Globus pallidus (tissue), 1 donor: ENCODE measurements around the gene JMJD7.

Source experiments
- DNase-seq: peaks from one replicate; pipeline ENCODE4 v3.0.0-alpha.2; 2015; ENCODE audit warnings: low spot score

JMJD7 gene

DNA sequence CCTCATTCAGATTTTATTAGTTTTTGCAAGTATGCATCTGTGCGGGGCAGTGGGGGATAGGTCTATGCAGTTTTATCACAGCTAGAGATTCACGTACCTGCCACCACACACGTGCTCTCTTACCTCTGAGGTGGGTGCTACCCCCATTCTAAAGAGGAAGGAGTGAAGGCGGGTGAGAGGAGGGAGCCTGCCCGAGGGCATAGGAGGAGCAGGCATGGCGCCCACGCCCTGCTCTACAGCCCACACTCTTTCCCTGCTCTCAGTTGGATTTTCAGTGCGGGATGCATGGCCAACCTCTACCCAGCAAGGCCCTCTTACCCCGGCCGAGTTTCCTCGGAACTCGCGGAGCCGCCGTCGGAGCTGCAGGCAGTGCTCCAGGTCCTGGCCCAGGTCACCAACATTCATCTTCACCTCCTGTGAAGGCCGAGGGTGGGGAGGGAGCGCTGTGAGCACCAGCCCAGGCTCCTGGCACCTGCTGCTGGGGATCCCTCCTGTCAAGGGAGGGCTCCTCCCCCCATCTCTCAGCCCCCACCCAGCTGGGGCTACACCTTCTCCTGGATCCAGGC is 37.7 kb downstream of the JMJD7 start:
- DNase-seq, result no peak

DNA sequence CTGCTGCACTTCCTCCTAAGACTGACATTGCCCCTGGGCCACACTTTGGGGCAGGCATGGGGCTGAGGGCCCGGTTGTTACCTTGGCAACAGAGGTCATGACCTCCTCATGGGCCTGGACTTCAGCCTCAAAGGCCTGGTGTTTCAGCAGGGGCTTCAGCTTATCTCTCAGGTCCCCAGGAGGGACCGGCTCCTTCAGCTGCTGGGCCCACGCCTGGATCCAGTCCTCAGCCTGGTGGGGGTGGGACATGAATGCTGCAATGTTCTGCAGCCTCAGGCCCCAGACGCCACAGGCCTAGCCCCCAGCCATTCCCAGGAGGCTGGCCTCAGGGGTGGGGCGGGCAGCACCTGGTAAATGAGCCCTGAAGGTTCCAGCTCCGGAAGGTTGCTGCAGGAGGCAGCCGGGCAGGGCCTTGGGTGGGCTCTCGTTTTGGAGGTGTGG is 38.4 kb downstream of the JMJD7 start:
- DNase-seq, result no peak

DNA sequence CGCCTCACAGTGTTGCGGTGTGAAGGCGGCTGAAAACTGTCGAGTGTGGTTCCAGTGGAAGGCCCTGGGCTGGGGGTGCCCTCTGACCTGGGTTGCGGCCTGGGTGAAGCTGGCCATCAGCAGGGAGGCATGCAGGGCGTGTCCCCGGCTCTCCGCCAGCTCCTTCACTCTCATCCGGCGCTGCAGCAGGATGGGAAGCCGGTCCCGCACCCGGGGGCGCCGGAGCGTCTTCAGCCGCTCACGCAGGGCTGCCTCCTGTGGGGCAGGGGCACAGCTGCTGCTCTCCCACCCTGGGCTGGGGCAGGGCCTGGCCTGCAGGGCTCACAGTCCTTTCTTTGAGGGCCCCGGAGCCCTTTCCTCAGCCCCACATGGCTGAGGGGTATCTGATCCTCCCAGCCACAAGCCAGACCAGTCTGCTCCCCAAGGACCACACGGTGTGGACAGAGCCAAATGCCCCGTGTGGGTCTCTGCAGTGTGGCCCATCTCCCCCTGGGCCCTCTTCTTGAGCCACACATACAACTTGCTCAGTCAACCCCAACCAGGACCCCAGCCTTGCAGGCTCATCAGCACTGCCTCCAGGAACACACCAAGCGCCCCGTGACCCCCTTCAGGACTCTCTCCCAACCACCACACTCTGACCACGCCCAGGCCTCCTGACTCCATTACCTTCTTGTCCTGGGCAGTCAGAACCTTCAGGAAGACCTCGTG is 39.1 kb downstream of the JMJD7 start:
- no peak for DNase-seq

DNA sequence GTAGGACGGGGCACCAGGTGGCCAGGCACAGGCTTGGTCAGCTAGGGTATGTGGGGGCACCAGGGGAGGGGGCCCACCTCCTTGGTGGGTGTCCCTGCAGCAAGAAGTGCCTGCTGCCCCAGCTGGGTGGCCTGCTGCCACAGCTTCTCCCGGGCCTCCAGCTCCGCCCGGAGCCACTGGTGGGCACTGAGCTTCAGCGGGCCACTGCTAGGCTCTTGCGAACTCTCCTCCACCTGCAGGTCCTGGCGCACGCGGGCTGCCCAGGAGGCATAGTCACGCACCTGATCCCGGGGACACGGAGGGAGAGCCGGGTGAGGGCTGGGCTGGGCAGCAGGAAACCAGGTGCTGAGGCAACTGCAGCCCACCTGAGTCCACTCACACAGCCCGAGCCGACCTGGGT is 40.4 kb downstream of the JMJD7 start:
- DNase-seq, result no peak

DNA sequence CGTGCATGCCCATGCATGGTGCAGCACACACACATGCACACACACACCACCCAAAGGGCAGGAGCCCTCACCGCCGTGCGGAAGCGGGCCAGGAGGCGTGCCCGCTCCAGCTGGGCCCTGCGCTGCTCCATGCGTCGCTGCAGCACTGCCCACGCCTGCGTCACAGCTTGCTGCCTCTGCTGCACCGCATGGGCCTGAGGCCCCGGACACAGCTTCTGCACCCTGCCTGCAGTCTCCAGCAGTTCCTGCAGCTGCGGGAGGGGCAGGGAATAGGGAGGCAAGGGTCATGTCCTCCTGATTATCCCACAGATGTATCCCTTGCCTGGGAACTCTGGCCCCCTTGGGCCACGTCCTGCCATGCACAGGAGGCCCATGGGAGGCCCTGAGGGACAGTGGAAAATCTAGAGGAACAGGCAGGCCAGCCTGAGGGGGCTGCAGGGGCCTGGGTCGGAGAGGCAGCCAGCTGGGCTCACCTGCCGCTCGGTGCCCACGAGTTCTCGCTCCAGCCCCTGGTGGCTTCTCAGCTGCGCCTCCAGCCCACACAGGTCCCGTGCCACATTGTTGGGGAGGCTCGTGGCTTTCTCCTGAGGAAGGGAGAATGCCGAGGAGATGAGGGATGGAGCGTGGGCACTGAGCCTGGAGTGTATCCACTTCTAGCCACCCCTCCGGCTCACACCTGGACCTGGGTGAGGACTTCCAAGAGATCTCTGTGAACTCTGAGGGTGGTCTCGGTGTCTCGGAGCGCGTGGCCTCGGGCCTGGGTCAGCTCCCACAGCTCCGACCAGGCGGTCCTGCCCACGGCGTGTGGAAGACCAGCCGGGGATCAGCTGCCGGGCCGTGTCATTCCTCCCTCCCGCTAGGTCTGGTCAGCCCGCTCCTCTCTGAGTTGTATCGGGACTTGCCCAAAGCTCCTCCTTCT is 42.1 kb downstream of the JMJD7 start:
- no peak for DNase-seq

DNA sequence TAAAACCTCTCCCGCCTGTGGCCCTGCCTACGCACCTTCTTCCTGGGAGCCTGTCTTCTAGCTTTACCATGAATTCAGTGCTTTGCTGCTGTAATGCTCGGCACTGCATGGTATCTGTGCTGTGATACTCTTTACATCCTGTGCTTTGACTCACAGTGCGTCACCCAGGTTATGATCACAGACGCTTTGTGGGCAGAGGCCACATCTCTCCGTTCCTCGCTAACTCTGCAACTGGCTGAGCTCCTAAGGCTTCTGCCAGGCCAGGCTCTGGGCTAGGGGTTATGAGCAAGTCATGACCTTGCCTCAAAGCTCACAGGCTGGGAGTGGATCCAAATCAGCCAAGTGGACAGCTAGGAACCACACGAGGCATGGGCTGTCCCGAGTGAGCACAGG is 42.8 kb downstream of the JMJD7 start:
- DNase-seq, result no peak

DNA sequence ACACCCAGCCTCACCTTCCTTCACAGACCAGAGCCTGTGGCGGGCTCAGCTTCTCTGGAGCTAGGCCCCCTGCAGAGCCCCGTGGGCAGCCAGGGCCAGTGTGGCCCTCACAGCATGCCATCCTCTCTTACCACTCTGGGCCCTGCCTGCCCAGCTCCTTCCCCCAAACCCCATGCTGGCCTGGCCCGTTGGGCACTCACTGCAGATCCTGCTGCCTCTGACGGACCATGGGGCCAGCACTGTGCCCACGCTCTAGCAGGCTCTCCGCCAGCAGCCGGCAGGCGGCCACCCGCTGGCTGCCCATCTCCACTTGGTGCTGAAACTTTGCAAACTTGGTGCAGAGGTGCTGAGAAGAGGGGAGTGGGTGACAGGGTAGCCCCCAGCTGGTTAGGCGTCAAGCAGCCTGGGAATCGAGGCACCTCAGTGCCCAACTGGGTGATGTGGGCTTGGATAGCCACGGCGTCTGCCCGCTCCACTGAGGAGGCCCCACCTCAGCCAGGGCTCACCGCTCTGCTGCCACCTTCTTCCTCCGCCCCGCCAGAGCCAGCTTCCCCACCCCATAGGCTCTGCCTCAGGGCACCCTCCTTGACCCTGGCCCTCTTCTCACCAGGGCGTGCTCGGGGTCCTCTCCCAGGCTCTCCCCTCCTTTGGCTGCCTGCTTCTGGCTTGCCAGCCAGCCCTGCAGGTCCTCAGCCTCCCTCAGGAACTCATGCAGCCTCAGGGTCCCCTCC is 43.4 kb downstream of the JMJD7 start:
- no peak for DNase-seq

DNA sequence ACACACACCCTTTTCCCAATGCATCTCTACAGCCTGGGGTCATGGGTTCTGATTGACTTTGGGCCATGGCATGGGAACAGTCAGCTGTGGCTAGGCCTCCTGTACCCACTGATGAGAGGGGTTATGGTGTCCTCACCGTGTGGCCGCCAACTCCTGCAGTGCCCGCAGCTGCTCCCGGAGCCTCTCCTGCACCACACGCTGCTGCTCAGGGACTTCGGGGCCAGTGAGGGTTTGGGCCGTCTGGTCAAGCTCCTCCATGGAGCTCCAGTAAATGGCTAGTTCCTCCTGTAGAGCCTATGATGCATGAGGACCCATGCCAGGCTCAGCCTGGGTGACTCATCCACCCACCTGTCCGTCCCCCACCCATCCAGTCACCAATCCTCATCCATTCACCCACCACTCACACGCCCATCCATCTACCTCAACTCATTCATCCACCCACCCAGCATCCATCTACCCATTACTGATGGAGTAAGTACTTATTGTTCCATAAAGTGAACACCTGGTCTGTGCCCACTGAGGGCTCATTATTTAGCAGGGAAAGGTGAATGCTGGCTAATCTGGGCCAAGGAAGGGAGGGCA is 44.4 kb downstream of the JMJD7 start:
- no peak for DNase-seq

DNA sequence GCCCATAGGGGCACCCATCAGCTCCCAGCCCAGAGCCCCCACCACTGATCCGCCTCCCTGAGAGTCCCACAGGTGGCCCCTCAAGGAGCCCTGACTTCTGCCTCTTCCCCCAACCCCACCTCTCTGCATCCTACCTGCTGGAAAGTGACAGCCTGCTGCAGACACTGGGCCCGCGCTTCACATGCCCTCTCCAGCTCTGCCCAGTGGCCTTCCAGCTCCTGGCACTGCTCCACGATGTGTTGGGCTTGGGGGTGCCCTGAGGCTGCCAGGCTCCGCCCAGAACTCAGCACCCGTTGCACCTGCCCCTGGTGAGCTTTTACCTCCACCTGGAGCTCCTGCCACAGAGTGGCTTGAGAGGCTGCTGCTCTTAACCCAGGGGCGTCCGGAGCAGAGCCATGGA is 45.8 kb downstream of the JMJD7 start:
- no peak for DNase-seq

DNA sequence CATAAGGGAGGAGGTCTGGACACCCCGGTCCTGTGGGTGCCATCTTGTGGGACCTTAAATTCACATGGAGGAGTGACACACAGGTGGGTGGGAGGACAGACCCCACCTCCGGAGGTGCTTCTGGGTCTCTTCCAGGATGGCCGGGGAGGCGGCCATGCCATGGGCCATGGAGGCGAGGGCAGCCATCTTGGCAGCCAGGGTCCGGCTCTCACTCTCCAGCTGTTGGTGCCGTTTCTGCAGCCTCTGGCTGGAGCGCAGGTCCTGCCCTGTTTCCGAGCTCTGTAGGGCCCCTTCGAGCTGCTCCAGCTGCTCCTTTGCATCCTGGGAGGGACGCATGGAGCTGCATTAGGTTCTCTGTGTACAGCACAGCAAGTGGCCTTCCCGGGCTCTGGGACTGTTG is 46.8 kb downstream of the JMJD7 start:
- no peak for DNase-seq

DNA sequence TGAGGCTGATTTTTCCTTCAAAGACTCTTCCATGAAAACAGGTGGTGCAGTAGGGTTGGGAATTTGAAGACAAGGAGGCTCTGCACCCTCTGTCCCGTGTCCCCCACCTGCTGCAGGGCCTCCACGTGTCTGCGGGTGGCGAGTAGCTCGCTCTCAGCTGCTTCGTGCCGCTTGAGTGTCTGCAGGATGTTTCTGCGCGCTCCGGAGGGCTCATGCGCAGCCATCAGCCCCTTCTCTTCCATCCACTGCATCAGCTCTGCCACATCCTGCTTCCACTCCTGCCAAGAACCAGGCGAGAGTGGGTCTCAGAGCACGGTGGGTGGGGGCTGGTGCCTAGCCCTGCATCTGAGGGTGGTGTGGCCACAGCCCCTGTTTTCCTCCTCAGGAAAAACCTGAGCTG is 48.1 kb downstream of the JMJD7 start:
- no peak for DNase-seq

DNA sequence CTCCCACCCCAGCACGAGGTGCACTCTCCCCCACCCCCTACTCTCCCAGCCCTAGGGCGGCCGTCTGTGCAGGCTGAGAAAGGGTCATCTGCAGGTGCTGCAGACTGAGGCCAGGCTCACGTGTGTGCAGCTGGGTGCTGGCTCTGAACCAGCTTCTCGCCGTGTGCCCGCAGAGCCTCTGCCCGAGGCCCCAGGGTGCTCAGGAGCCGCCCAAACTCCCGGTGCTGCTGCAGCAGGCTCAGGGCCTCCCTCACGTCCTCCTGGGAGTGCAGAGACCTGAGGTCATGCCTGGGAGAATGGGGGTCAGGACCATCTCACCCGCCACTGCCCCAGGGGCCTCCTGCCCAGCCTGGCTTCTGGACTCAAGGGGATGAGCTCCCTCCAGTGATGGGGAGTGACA is 48.8 kb downstream of the JMJD7 start:
- no peak for DNase-seq

DNA sequence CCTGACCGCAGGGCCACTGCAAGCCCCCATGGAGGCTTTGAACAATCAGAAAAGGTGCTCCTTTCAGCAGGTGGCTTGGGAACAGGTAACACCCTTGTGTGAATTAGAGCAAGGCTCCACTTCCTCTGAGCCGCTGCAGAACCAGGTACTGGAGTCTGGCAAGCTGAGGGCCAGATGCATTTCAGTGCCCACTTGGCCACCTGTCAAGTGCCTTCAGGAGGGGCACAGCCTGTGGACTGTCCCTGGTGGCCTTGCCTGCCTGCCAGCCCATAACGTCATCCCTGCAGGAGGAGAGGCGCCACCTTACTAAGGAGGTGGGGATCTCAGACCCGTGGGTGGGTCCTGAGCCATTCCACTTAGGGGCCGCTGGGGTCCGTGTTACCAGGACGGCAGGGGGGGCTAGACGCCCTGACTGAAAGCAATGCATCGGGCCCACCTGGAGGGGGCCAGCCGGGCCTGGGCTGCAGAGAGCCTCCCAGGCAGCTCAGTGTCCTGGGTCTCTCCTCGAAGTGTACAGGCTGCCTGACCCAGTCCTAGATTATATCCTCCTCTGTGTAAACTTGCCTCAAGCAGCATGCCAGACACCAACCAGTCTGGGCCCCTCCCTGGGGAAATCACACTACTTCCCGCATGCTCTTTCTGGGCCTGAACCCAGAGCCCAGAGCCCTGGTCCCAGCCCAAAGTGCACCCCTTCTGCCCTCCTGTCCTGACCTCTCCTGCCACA is 49.9 kb downstream of the JMJD7 start:
- DNase-seq, result no peak

DNA sequence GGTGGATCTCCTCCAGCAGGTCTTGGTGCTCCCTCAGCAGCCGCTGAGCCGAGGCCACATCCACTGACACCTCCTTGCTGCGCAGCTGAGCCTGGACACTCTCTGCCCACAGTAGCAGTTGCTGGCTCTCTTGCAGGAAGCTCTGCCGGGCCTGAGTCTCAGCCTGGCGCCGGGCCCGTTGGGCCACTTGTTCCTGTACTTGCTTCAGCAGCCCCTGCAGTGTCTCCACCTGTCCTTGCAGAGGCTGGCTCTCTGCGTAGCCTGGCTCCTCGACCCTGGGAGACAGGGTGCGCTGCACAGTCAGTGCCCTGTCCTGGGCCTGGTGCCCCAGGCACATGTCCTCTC is 50.4 kb downstream of the JMJD7 start:
- no peak for DNase-seq

DNA sequence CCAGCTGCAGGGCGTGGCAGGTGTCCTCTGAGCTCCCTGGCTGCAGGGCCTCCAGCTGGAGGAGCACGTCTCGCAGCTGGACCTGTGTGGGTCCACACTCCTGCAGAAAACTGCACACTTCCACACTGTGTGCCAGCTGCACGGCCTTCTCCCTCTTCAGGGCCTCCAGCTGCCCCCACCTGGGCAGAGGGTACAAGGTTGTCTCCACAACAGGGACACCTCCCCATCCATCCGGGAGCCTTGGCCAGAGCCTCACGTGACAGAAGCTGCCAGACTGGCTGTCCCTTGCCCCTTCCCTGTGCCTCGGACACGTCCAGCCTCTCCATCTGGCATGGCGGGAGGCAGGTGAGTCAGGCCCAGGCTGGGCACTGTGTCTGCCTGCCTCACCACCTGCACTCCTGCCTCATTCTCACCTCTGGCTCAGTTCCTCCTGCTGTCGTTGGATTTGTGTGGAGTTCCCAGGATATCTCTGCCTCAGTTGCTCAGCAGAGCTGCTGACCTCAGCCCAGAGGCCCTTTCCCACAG is 51.5 kb downstream of the JMJD7 start:
- DNase-seq, result no peak

DNA sequence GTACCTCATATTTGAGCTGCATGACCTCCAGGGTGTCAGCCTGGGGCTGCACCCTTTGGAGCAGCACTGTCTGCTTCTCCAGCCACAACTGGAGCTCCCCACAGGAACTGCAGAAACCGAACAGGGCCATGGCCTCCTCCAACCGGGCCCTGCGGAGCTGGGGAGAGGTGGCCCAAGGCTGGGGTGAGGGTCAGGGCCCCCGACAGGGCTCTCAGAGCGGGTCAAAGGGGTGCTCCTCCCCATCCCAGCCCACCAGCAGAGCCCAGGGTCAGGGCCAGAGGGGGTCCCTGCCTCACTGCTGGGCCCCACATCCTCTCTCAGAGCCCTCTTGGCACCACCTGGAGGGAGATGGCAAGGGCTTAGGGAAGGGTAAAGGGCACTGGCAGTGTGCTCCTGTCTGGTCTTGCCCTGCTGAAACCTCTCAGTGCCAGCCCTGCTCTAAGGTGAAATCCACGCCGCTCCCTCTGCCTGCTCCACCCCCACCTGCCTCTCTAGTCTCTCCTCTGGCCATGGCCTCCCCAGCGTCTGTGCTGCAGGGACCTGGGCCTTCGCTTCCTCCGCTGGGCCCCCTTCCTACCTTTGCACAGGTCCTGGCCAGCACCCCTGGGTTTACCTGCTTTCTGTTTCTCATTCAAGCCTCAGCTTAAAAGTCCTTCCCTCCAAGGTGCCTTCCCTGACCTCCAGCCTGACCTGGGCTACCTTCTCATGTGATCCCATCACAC is 52.4 kb downstream of the JMJD7 start:
- DNase-seq, result no peak

DNA sequence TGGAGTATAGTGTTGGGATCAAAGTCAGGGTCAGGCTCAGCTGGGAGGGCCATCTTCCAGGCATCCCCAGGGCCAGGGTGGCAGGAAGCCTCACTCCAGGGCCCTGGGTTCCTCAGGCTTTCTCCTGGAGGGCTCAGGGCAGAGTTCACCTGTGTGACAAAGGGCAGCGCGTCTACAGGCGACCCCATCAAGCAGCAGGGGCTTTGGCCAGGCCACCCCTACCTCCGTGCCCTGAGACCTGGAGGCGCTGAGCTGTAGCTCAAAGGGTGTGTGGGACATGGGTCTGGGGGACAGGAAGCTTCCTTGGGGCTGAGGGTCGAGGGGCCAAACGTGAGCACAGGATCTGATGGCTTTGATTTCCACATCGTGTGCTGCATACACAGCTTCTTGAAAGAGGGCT is 53.2 kb downstream of the JMJD7 start:
- no peak for DNase-seq

DNA sequence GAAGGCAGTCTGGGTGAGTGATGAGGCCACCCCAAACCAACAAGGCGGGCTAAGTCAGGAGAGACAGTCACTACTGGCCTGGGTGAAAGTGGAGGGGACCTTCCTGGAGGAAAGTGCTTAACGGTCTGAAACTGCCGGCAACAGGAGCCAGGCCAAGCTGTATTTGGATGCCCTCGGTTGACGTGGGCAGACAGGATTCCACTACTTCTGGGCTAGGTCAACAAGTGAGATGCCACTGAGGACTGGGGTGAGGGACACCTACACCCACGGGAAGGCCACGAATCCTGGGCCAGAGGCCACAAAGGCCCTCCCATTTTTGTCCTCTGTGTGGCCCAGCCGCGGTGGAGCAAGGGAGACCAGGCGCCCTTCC is 53.6 kb downstream of the JMJD7 start:
- no peak for DNase-seq

DNA sequence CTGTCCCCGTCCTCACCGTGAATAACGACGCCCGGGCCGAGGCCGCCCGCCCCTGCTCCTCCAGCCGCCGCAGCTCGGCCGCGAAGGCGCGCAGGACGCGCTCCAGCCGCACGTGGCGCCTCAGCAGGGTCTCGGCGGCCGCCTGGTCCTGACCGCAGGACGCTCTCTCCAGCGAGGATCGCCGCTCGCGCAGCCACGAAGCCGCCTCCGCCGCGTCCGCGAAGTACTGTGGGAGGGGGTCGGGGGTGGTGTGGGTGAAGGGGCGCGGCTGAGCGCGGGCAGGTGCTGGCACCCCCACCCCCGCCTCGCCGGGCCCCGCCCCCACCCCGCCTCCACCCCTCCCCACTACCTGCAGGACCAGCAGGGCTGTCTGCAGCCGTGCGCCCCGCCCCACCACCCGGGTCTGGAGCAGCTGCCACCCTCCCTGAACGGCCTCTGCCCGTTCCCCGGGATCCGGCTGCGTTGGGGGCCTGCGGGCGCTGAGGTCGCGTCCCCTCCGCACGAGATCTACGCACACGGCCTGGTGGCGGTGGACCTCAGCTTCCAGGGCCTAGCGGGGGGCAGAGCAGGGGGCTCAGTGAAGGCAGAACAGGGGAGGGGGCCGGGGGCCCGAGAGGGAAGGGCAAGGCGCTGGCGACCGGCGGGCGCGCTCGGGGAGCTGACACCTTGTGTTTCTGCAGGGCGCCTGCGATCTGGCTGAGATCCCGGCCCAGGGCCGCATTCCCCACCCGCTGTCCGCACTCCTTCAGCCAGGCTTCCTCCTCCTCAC is 54.2 kb downstream of the JMJD7 start:
- DNase-seq, result no peak
